ENCODE data around the gene HOXA6.

GRCh38 chr7:27104341-27105058, 43.1 kb downstream of the HOXA6 start:
- TF ChIP-seq CTCF (conservative IDR thresholded peaks at IDR 0.05; ENCODE audit: low read depth, low read length) (no peak), MXI1 (IDR thresholded peaks at IDR 0.05; ENCODE audit: borderline replicate concordance, low read depth, low read length) (no peak), FOS (IDR thresholded peaks at IDR 0.05; ENCODE audit: low read depth, low read length) (no peak), USF2 (IDR thresholded peaks at IDR 0.05; ENCODE audit: low read depth, low read length) (no peak), RCOR1 (IDR thresholded peaks at IDR 0.05; ENCODE audit: insufficient replicate concordance, low read length) (no peak), RFX5 (IDR thresholded peaks at IDR 0.05; ENCODE audit: low read depth, low read length) (no peak)
